Panc1 (cell line): ENCODE data around the gene EPC1.

Source experiments
- POLR2AphosphoS5 ChIP-seq: IDR thresholded peaks from 2 replicates; pipeline ENCODE4 v1.6.1; 2012; ENCODE audit warnings: mild to moderate bottlenecking, low read depth, low read length, moderate library complexity
- TCF7L2 ChIP-seq: IDR thresholded peaks from 2 replicates; pipeline ENCODE4 v1.6.1; 2011; ENCODE audit warnings: mild to moderate bottlenecking, low read depth, low read length, inconsistent platforms
- TF ChIP-seq, protein P1 (sequence below): fragments of 450-650 bp; IDR thresholded peaks from 2 replicates; pipeline ENCODE4 v1.5.1; 2017; ENCODE audit warnings: mild to moderate bottlenecking

GRCh38 chr10:32279795-32280194, 67.2 kb downstream of the EPC1 start:
- TF ChIP-seq, protein P1, sequence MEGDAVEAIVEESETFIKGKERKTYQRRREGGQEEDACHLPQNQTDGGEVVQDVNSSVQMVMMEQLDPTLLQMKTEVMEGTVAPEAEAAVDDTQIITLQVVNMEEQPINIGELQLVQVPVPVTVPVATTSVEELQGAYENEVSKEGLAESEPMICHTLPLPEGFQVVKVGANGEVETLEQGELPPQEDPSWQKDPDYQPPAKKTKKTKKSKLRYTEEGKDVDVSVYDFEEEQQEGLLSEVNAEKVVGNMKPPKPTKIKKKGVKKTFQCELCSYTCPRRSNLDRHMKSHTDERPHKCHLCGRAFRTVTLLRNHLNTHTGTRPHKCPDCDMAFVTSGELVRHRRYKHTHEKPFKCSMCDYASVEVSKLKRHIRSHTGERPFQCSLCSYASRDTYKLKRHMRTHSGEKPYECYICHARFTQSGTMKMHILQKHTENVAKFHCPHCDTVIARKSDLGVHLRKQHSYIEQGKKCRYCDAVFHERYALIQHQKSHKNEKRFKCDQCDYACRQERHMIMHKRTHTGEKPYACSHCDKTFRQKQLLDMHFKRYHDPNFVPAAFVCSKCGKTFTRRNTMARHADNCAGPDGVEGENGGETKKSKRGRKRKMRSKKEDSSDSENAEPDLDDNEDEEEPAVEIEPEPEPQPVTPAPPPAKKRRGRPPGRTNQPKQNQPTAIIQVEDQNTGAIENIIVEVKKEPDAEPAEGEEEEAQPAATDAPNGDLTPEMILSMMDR, result no peak
- TF ChIP-seq TCF7L2, result no peak
- no peak for TF ChIP-seq POLR2AphosphoS5
